Neural cell (in vitro differentiated cells): ENCODE measurements around the gene AKT3.

Experiments
- CTCF ChIP-seq: fragments of 450-650 bp; IDR thresholded peaks from 2 replicates; pipeline ENCODE4 v1.5.1; 2014; ENCODE audit warnings: antibody characterized with exemption, mild to moderate bottlenecking, moderate library complexity; ENCODE audit not compliant: poor library complexity, severe bottlenecking
- EP300 ChIP-seq: fragments of 450-650 bp; conservative IDR thresholded peaks from 2 replicates; pipeline ENCODE4 v1.6.1; 2014; ENCODE audit warnings: antibody characterized with exemption, mild to moderate bottlenecking, moderate library complexity; ENCODE audit not compliant: poor library complexity, severe bottlenecking
- POLR2AphosphoS5 ChIP-seq: IDR thresholded peaks from 2 replicates; pipeline ENCODE4 v1.6.1; 2012
- RAD21 ChIP-seq: fragments of 450-650 bp; conservative IDR thresholded peaks from 2 replicates; pipeline ENCODE4 v1.6.1; 2014; ENCODE audit warnings: antibody characterized with exemption, mild to moderate bottlenecking, moderate library complexity
- SMC3 ChIP-seq: fragments of 450-650 bp; conservative IDR thresholded peaks from 2 replicates; pipeline ENCODE4 v1.6.1; 2014; ENCODE audit warnings: antibody characterized with exemption, mild to moderate bottlenecking, moderate library complexity; ENCODE audit not compliant: poor library complexity

GRCh38 chr1:243440406-243440805, 409.6 kb downstream of the AKT3 start:
- no peak for TF ChIP-seq RAD21
- no peak for TF ChIP-seq SMC3
- TF ChIP-seq POLR2AphosphoS5 = no peak
- TF ChIP-seq CTCF = no peak
- TF ChIP-seq EP300 = no peak
